PC-9 (cell line): ENCODE results near the gene DAGLB.

ENCODE experiments used
- CTCF ChIP-seq: fragments of 200-600 bp; sonication (generic); conservative IDR thresholded peaks from 2 replicates; pipeline ENCODE4 v1.6.1; 2017; ENCODE audit warnings: mixed run types, antibody characterized with exemption, mild to moderate bottlenecking, moderate library complexity
- EZH2 ChIP-seq: fragments of 200-600 bp; sonication (generic); IDR thresholded peaks from 2 replicates; pipeline ENCODE4 v1.8.0; 2017; ENCODE audit warnings: antibody characterized with exemption, low read depth

- TF ChIP-seq CTCF (no peak), EZH2 (no peak)
Measured at GRCh38 chr7:6479067-6479466, 31.3 kb upstream of the DAGLB start.
